H54 (cell line): ENCODE data around the gene PDE4D.
A peak's percentile ranks its signal among the peaks of the same experiment; 100 is the strongest.
"Not testable (repeated sequence)": the region's sequence is repeated elsewhere in the genome, so short reads cannot be mapped to it uniquely, and the experiment has no call there.

ENCODE experiments used
- DNase-seq: peaks from one replicate; pipeline ENCODE4 v3.0.0; 2011; ENCODE audit warnings: low spot score, mixed read lengths; ENCODE audit not compliant: insufficient read length
- FAIRE-seq: peaks from 3 replicates; lab custom pipeline; 2011; peaks lifted over from hg19 to GRCh38; lab: Jason Lieb, UNC
- POLR2A ChIP-seq: IDR thresholded peaks from 2 replicates; pipeline ENCODE4 v1.6.1; 2011; ENCODE audit warnings: low read depth, mild to moderate bottlenecking, low read length

PDE4D gene

GRCh38 chr5:59065554-59065953 lies 828.0 kb downstream of the PDE4D start:
- DNase-seq (no peak), FAIRE-seq (peak; percentile 64)
- TF ChIP-seq POLR2A: no peak

DNA sequence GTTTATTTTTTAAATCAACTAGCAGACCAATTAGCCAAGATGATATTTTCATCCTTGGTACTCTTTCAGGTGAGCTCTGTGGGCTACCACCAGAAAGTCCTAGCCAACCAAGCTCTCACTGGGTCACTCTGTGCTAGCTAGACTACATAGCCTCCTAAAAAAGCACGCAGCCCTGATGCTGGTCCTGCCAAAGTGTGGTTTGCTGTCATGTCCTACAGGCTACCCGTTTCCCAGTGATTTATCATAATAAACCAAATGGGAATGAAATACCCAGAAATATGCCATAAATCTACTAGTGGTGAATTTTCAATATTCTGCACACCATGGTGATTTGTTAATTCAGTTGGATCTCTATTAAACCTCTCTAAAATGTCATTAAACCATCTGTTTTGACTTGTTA lies 829.2 kb downstream of the PDE4D start:
- no peak for TF ChIP-seq POLR2A
- no peak for FAIRE-seq
- DNase-seq: no peak

- no peak for TF ChIP-seq POLR2A
- no peak for DNase-seq
- peak; percentile 67 for FAIRE-seq
Measured at GRCh38 chr5:59062986-59063683, 830.4 kb downstream of the PDE4D start.

DNA sequence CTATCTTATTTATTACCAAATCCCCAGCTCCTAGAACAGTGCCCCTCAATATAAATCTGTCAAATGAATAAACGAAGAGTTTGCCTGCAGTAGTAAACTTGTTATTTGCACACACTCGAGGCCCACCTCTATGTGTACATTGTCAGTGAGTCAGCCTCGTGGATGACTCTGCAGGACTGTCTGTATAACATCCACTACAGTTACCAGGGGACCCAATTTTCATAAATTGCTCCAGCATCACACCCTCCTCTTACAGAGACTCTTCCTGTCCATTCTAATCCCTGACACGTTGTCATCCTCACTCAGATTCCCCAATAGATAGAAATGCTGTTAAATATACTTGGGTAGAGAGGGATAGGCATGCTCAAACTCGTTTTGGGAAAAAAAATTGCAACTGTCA lies 832.1 kb downstream of the PDE4D start:
- DNase-seq (no peak), FAIRE-seq (no peak)
- TF ChIP-seq POLR2A: no peak

GRCh38 chr5:59058969-59059687 lies 834.4 kb downstream of the PDE4D start:
- DNase-seq: no peak
- no peak for FAIRE-seq

GRCh38 chr5:59058237-59058636 lies 835.3 kb downstream of the PDE4D start:
- DNase-seq (no peak), FAIRE-seq (no peak)
- no peak for TF ChIP-seq POLR2A

More at GRCh38 chr5:59058969-59059687, 834.4 kb downstream of the PDE4D start:
- no peak for TF ChIP-seq POLR2A

GRCh38 chr5:59056599-59056998 lies 836.9 kb downstream of the PDE4D start:
- FAIRE-seq, DNase-seq: not testable (repeated sequence)

DNA sequence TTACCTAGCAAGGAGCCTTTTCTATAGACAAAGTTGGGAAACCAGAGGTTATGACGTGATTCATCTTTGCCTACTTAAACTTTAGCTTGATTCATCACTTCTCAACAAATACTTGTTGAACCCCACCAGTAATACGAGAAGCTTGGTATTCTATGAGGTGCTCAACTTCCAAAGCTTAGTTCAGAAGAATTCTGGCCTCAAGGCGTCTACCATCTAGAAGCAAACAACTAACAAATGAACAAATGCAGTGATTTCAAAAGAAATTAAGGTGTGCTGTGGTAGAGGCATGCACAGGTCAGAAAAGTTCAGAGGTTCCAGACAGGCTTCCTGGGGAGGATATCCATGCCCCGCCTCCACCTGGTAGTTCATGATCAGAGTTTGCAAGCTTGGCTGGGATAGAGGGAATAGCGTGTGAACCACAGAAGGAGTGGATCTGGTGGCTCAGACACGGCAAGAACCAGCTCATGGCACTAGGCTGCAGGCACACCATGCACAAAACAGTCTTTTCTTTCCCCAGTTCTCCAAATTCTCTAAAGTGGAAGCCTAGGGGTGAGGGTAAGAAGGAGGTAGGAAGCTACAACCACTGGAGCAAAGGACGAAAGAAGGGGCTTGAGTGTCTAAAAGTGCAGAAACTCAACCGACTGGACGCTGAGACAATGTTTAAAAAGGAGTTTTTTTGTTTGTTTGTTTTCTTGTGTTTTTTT lies 837.6 kb downstream of the PDE4D start:
- DNase-seq (no peak), FAIRE-seq (no peak)
- no peak for TF ChIP-seq POLR2A

- DNase-seq: no peak
Measured at GRCh38 chr5:59054963-59055528, 838.5 kb downstream of the PDE4D start.

GRCh38 chr5:59051951-59052350 lies 841.6 kb downstream of the PDE4D start:
- no peak for TF ChIP-seq POLR2A
- FAIRE-seq (no peak), DNase-seq (no peak)

More at GRCh38 chr5:59054963-59055528, 838.5 kb downstream of the PDE4D start:
- no peak for FAIRE-seq
- no peak for TF ChIP-seq POLR2A

- FAIRE-seq (no peak), DNase-seq (no peak)
- TF ChIP-seq POLR2A: no peak
Measured at GRCh38 chr5:59049095-59049494, 844.4 kb downstream of the PDE4D start.

DNA sequence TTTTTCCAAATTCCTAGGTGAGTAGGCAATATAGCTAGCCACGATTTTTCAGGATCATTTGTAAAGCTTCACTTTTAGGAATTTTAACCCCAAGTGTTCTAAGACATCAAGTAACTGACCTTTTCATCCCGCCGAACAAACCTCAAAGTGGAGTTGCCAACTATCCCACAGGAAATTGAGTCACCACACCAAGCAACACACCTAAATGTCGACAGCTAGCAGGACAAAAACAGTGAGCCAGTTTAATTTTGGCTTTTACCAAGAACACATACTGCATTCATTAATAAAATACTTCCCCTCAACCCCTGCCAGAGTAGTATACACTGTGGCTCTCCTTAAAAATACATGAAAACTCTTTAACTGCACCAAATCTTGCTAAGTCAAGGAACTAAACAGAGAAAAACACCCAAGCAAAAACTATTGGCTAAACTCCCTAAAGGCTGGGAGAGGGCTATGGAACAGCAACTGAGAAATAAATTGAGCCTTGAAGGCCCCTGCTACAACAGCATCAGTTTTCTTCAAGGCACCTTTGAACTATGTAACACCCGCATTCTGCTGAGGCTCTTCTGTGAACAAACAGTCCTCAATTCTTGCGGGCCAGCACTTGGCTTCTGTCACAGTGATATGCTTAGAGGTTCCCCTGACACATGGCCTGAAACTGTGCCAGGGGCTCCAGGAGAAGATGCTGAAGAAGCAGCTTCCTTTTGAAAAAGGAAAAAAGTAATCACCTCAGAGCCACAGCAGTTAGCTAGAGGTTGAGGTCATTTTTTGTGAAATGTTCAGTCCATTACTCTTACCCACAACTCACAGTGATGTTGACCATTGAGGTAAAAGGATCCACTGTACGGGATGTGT lies 851.1 kb downstream of the PDE4D start:
- FAIRE-seq (peak; percentile 79), DNase-seq (peak; percentile 65)
- no peak for TF ChIP-seq POLR2A

GRCh38 chr5:59041355-59041754 lies 852.2 kb downstream of the PDE4D start:
- FAIRE-seq (no peak), DNase-seq (no peak)
- TF ChIP-seq POLR2A: no peak
